Stromal cell of bone marrow (primary cell): Measurements from ENCODE around the gene SART1.
"Not testable (repeated sequence)": the region's sequence is repeated elsewhere in the genome, so short reads cannot be mapped to it uniquely, and the experiment has no call there.

Source experiments
- DNase-seq: peaks from one replicate; pipeline ENCODE4 v3.0.0-alpha.2; 2012; ENCODE audit warnings: low read depth

The SART1 gene

DNA sequence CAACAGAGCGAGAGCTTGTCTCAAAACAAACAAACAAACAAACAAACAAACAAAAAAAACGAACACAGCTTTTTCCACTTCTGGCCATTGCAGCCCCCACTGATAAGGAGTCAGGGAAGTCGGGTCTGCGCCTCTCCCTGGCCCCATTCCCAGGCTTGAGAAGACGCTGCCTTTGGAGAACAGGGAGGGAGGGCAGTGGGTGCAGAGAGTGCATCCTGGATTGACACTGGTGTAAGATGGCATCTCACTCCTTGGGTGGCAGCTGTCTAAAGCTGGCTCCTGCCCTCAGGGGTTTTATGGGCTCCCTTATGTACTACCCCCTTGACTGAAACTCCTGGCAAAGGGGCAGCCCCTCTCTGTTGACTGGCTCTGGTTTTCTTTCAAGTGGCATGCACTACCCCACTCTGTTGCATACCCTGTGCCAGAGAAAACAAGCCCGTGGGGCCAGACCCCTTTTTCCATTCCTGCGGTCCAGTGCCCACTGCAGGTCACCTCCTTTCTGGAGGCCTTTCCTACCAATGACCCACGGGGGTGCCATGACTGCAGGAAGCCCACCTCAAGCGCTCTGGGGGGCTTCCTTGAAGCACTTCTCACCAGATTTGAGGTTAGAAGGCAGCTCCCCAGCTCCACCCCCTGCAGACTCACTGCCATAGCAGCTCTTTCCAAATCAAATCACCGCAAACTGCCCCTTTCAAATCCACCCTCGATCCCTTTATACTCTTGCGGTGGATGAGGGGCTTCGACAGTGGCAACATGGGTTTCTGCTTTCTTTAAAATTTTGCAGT, 29.6 kb upstream of the SART1 start:
- no peak for DNase-seq

- DNase-seq, result no peak
Measured at GRCh38 chr11:65932558-65932919, 29.0 kb upstream of the SART1 start.

DNA sequence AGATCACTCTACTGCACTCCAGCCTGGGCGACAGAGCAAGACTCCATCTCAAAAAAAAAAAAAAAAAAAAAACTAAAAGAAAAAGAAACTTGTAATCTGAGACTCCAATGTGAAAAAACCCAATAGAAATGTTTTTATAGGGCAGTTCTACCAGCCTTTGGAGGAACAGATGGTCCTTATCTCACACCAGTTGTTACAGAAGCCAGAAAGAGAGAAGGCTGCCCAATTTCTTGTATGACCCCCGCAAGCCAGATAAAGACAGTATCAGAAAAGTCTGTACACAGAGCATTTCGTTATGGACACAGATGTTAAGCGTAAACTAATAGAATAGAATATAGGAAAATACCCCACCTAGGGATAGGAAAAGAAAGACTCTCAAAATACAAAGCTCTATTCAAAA, 27.5 kb upstream of the SART1 start:
- no peak for DNase-seq

- DNase-seq, result no peak
Measured at GRCh38 chr11:65937766-65938165, 23.8 kb upstream of the SART1 start.

- no peak for DNase-seq
Measured at GRCh38 chr11:65941720-65942310, 19.7 kb upstream of the SART1 start.

- no peak for DNase-seq
Measured at GRCh38 chr11:65942531-65942930, 19.0 kb upstream of the SART1 start.

DNA sequence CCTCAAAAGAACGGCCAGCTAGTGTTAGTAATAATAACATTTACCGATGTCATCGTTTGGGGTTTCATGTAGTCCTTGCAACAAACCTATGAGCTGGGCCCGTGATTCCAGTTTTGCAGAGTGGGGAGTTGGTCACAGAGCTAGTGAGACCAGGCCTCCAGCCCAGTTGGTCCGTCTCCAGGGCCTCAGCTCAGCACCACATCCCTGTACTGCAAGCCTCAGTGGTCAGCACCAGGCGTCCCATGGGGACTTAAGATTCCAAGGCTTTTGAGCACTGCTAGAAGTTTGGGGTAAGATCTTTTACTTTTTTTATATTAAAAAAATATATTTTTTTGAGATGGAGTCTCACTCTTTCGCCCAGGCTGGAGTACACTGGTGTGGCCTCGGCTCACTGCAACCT, 17.3 kb upstream of the SART1 start:
- DNase-seq, result peak; percentile 36

GRCh38 chr11:65944767-65945166, 16.8 kb upstream of the SART1 start:
- no peak for DNase-seq

DNA sequence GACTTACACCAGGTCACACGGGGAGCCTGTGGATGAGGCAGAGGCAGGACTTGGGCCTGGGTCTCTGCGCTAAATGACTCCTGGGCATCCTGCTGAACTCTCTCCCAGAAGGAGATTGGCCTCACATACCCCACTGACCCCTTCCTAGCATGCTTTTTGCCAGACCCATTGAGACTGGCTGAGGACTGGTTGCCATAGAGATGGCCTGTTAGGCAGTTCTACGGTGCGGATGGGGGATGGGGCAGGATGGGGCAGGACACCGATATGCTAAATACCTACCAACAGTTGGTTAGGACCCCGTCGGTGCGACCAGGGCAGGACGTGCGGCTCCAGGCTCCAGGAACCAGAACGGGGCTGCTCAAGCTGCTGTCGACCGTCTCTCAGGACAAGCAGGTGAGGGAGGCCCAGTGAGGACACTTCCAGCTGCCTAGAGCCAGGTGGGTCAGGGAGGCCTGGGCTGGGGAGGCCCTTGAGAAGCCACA, 16.1 kb upstream of the SART1 start, which contains the start of gene TSGA10IP:
Gene TSGA10IP (plus strand): TSS at position 51 of the 482 bp plus-strand sequence. CDS start 196 bp downstream, at position 247.
- no peak for DNase-seq

- DNase-seq, result no peak
Measured at GRCh38 chr11:65945941-65946558, 15.5 kb upstream of the SART1 start.

DNA sequence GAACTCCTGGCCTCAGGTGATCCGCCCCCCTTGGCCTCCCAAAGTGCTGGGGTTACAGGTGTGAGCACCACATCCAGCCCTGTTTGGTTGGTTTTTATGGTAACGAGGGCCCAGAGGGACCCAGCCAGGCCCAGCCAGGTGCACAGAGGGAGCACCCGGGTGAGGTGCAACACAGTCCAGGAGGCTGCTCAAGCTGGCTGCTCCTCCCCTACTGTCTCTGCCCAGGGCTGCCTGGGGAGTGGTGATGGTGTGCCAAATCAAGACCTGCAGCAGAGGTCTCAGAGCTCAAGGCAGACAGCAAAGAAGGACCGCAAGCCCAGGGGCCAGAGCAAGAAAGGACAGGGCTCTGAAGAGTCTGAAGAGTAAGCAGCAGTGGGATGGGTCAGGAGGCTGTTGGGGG, 14.9 kb upstream of the SART1 start:
- no peak for DNase-seq

- no peak for DNase-seq
Measured at GRCh38 chr11:65947133-65947532, 14.4 kb upstream of the SART1 start.

DNA sequence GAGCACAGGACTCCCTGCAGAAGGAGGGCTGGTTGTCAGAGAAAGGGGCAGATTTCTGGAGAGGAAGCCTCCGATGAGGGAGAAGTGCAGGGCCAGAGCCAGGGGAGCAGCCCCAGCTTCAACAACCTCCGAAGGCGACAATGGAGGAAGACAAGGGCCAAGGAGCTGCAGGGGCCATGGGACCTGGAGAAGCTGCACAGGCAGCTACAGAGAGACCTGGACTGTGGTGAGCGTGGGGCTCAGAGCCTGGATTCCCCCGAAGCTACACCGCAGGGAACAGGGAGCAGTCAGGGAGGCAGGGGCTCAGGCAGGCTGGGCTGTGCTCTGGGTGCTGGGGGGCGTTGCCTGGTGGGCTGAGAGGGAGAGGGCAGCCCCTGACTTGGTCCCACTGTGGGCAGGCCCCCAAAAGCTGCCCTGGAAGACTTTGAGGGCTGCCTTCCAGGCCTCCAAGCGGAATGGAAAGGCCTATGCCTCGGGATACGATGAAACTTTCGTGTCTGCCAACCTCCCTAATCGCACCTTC, 13.9 kb upstream of the SART1 start:
- no peak for DNase-seq

DNA sequence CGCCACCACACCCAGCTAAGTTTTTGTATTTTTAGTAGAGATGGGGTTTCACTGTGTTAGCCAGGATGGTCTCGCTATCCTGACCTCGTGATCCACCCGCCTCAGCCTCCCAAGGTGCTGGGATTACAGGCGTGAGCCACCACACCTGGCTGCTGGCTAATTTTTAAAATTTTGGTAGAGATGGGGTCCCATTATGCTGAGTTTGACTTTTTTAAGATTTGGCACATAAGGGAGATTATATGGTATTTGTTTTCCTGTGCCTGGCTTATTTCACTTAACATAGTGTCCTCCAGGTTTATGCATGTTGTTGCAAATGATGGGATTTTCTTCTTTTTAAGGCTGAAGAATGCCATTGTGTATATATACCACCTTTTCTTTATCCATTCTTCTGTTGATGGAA, 10.8 kb upstream of the SART1 start:
- not testable (repeated sequence) for DNase-seq

DNA sequence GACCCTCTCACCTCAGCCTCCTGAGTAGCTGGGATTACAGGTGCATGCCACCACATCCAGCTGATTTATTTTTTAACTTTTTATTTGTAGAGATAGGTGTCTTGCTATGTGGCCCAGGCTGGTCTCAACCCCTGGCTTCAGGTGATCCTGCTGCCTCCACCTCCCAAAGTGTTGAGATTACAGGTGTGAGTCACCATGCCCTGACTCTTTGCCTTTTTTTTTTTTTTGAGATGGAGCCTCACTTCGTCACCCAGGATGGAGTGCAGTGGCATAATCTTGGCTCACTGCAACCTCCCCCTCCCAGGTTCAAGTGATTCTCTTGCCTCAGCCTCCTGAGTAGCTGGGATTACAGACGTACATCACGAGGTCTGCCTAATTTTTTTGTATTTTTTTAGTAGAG, 9.9 kb upstream of the SART1 start:
- DNase-seq, result not testable (repeated sequence)

DNA sequence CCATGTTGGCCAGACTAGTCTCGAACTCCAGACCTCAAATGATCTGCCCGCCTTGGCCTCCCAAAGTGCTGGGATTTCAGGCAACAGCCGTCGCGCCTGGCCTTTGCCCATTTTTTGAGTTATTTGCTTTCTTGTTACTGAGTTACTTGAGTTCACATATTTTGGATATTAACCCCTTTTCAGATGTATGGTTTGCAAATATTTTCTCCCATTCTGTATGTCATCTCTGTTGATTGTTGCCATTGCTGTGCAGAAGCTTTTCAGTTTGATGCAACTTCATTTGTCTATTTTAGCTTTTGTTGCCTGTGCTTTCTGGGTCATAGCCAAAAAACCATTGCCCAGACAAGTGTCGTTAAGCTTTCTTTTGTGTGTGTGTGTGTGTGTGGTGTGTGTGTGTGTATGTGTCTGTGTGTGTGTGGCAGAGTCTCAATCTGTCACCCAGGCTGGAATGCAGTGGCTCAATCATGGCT, 9.4 kb upstream of the SART1 start:
- no peak for DNase-seq

- no peak for DNase-seq
Measured at GRCh38 chr11:65953471-65953870, 8.1 kb upstream of the SART1 start.

- DNase-seq, result no peak
Measured at GRCh38 chr11:65954771-65955170, 6.8 kb upstream of the SART1 start.

- DNase-seq, result no peak
Measured at GRCh38 chr11:65958291-65958690, 3.2 kb upstream of the SART1 start.

DNA sequence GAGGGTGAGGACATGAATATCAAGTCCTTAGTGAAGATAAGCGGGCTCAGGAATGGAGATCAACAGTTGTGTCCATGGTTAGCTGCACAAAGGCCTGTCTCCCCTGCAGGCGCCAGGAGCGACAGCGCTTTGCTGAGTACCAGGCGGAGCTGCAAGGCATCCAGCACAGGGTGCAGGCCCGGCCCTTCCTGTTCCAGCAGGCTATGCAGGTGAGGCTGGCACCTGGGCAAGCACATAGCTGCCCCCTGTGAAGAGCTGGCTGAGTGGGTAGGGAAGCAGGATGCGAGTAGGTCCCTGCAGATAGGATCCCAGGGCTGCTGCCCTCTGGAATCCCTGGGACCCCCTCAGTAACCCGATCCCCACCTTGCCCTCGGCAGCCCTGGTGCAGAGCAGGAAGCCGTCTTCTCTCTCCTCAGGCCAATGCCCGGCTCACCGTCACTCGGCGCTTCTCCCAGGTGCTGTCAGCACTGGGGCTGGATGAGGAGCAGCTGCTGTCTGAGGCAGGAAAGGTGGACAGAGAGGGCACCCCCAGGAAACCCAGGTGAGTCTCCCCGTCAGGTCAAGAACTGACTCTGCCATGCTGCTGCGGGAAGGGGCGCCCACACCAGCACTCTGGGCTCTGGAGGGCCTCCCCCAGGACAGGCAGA, 2.6 kb upstream of the SART1 start:
- DNase-seq, result no peak

DNA sequence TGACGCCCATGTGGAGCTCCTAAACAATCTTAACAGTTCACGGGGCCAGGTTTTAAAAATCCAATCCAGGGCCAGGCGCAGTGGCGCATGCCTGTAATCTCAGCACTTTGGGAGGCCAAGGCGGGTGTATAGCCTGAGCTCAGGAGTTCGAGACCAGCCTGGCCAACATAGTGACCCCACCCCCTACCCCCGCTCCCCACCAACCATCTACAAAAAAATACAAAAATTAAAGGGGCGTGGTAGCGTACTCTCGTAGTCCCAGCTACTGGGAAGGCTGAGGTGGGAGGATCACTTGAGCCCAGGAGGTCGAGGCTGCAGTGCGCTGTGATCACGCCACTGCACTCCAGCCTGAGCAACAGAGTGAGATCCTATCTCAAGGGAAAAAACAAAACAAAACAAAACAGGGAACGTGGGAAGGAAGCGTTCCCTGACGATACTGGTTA, 689 bp upstream of the SART1 start:
- no peak for DNase-seq

- no peak for DNase-seq
Measured at GRCh38 chr11:65962141-65962564, 619 bp downstream of the SART1 start.
